IMR-90 (cell line): ENCODE measurements around the gene NCOA5. TPM values are rescaled to one million over a fixed set of nuclear protein-coding genes. Genes with fewer than 3 reads are reported as not detected.
A peak's percentile ranks its signal among the peaks of the same experiment; 100 is the strongest.

Experiments
- ATAC-seq: fragments of 200-7000 bp; cut with Tn5 transposase; 2 replicates; pipeline ENCODE4 v1.9.1; 2020; ENCODE audit warnings: low read depth, mild to moderate bottlenecking, moderate library complexity
- BruUV-seq: library from RNA; stranded (reverse); fragments of 400-500 nt; replicated peaks from 2 replicates; lab custom pipeline; 2021; lab: Mats Ljungman, UMichigan
- CTCF ChIA-PET: fragments of 300-600 bp; formaldehyde crosslinking; extraction: SDS; loops from one replicate; lab custom pipeline; 2021; ENCODE audit warnings: antibody characterized with exemption; lab: Yijun Ruan, JAX
- POLR2A ChIA-PET: fragments of 300-600 bp; sonication (Branson Sonifier 250); formaldehyde crosslinking; loops from one replicate; lab custom pipeline; 2022; ENCODE audit warnings: antibody characterized with exemption; ENCODE audit not compliant: unreplicated experiment; lab: Charles Lee
- DNase-seq: peaks from one replicate; pipeline ENCODE4 v3.0.0; 2013
- H2AFZ ChIP-seq: replicated peaks from 2 replicates; pipeline ENCODE3; 2013; ENCODE audit warnings: low read length, mild to moderate bottlenecking; ENCODE audit not compliant: poor library complexity
- H2AK5ac ChIP-seq: 2 replicates; pipeline ENCODE4 v1.6.1; 2013; ENCODE audit warnings: low read depth, low read length, inconsistent platforms
- H2AK9ac ChIP-seq: replicated peaks from 2 replicates; pipeline ENCODE3; 2013; ENCODE audit warnings: mild to moderate bottlenecking, low read depth, low read length, moderate library complexity; ENCODE audit not compliant: poor library complexity
- H2BK120ac ChIP-seq: 2 replicates; pipeline ENCODE4 v1.6.1; 2013; ENCODE audit warnings: low read depth, low read length, inconsistent platforms
- H2BK15ac ChIP-seq: 3 replicates; pipeline ENCODE4 v1.6.1; 2013; ENCODE audit warnings: low read depth, low read length, inconsistent platforms
- H2BK20ac ChIP-seq: 2 replicates; pipeline ENCODE4 v1.6.1; 2013; ENCODE audit warnings: low read depth, mild to moderate bottlenecking, inconsistent platforms, low read length, moderate library complexity
- H2BK5ac ChIP-seq: 2 replicates; pipeline ENCODE4 v1.6.1; 2013; ENCODE audit warnings: mild to moderate bottlenecking, low read depth, low read length, inconsistent platforms; ENCODE audit not compliant: poor library complexity, severe bottlenecking
- H3K14ac ChIP-seq: replicated peaks from 2 replicates; pipeline ENCODE4 v1.6.1; 2013; ENCODE audit warnings: low read depth, low read length, inconsistent platforms
- H3K18ac ChIP-seq: 2 replicates; pipeline ENCODE4 v1.6.1; 2013; ENCODE audit warnings: low read depth, low read length, control low read depth
- H3K23ac ChIP-seq: 2 replicates; pipeline ENCODE4 v1.6.1; 2013; ENCODE audit warnings: low read depth, low read length, inconsistent platforms
- H3K27ac ChIP-seq: 2 replicates; pipeline ENCODE4 v1.5.1; 2013; ENCODE audit warnings: mild to moderate bottlenecking, control low read depth, low read length; ENCODE audit not compliant: insufficient read depth
- H3K27me3 ChIP-seq: 2 replicates; pipeline ENCODE4 v1.6.1; 2013; ENCODE audit warnings: low read length; ENCODE audit not compliant: control insufficient read depth, insufficient read depth
- H3K36me3 ChIP-seq: 2 replicates; pipeline ENCODE4 v1.6.1; 2013; ENCODE audit warnings: low read length, mixed read lengths; ENCODE audit not compliant: control insufficient read depth, insufficient read depth
- H3K4ac ChIP-seq: 2 replicates; pipeline ENCODE4 v1.6.1; 2013; ENCODE audit warnings: low read depth, low read length, inconsistent platforms
- H3K4me1 ChIP-seq: 2 replicates; pipeline ENCODE4 v1.6.1; 2013; ENCODE audit warnings: low read length, mixed read lengths; ENCODE audit not compliant: control insufficient read depth, insufficient read depth
- H3K4me2 ChIP-seq: 2 replicates; pipeline ENCODE4 v1.6.1; 2013; ENCODE audit warnings: low read depth, mild to moderate bottlenecking, control low read depth, low read length, moderate library complexity
- H3K4me3 ChIP-seq: 2 replicates; pipeline ENCODE4 v1.5.1; 2013; ENCODE audit warnings: low read depth, mild to moderate bottlenecking, control low read depth, low read length, moderate library complexity; ENCODE audit not compliant: insufficient read depth
- H3K56ac ChIP-seq: 2 replicates; pipeline ENCODE4 v1.6.1; 2013; ENCODE audit warnings: low read length, inconsistent platforms; ENCODE audit not compliant: insufficient read depth; ENCODE audit errors: extremely low read depth
- H3K79me1 ChIP-seq, 2 experiments: 2 replicates each; pipeline ENCODE4 v1.6.1; 2013; ENCODE audit warnings: low read length in 2 of 2, inconsistent platforms in 1 of 2, low read depth in 1 of 2
- H3K9ac ChIP-seq: 2 replicates; pipeline ENCODE4 v1.6.1; 2013; ENCODE audit warnings: low read depth, low read length, control low read depth
- H3K9me1 ChIP-seq: 2 replicates; pipeline ENCODE4 v1.6.1; 2013; ENCODE audit warnings: low read length, inconsistent platforms; ENCODE audit not compliant: insufficient read depth
- H3K9me3 ChIP-seq: 2 replicates; pipeline ENCODE4 v1.6.1; 2013; ENCODE audit warnings: low read length; ENCODE audit not compliant: control insufficient read depth, insufficient read depth
- H4K20me1 ChIP-seq: 2 replicates; pipeline ENCODE4 v1.6.1; 2013; ENCODE audit warnings: low read length, inconsistent platforms; ENCODE audit not compliant: insufficient read depth
- H4K5ac ChIP-seq: 2 replicates; pipeline ENCODE4 v1.6.1; 2013; ENCODE audit warnings: mild to moderate bottlenecking, low read depth, low read length, control low read depth
- H4K8ac ChIP-seq, 2 experiments: 2 replicates each; pipeline ENCODE4 v1.6.1; 2013; ENCODE audit warnings: low read depth in 2 of 2, low read length in 2 of 2, control low read depth in 1 of 2, inconsistent platforms in 1 of 2
- H4K91ac ChIP-seq: 2 replicates; pipeline ENCODE4 v1.6.1; 2013; ENCODE audit warnings: low read depth, low read length, inconsistent platforms; ENCODE audit not compliant: insufficient read depth
- BHLHE40 ChIP-seq: fragments of 150-350 bp; IDR thresholded peaks from 2 replicates; pipeline ENCODE4 v1.6.1; 2016; ENCODE audit warnings: mild to moderate bottlenecking, low read depth, low read length
- CEBPB ChIP-seq: IDR thresholded peaks from 2 replicates; pipeline ENCODE4 v1.6.1; 2012; ENCODE audit warnings: low read depth, low read length, improper control_type of control experiment
- CHD1 ChIP-seq: IDR thresholded peaks from 2 replicates; pipeline ENCODE4 v1.6.1; 2012; ENCODE audit warnings: low read depth, low read length, improper control_type of control experiment
- CTCF ChIP-seq: conservative IDR thresholded peaks from 2 replicates; pipeline ENCODE4 v1.5.1; 2012; ENCODE audit warnings: mild to moderate bottlenecking, low read depth, low read length, improper control_type of control experiment
- ELK1 ChIP-seq: fragments of 150-350 bp; IDR thresholded peaks from 2 replicates; pipeline ENCODE4 v1.6.1; 2016; ENCODE audit warnings: low read depth, mild to moderate bottlenecking, low read length, moderate library complexity, borderline replicate concordance
- FOS ChIP-seq: fragments of 150-350 bp; IDR thresholded peaks from 2 replicates; pipeline ENCODE4 v1.6.1; 2016; ENCODE audit warnings: low read depth, low read length
- MAFK ChIP-seq: IDR thresholded peaks from 2 replicates; pipeline ENCODE4 v1.6.1; 2012; ENCODE audit warnings: low read depth, low read length, improper control_type of control experiment
- MAZ ChIP-seq: IDR thresholded peaks from 2 replicates; pipeline ENCODE4 v1.6.1; 2012; ENCODE audit warnings: low read depth, mild to moderate bottlenecking, low read length, improper control_type of control experiment, moderate library complexity, borderline replicate concordance
- NFE2L2 ChIP-seq: fragments of 150-350 bp; IDR thresholded peaks from 2 replicates; pipeline ENCODE4 v1.6.1; 2016; ENCODE audit warnings: low read depth, mild to moderate bottlenecking, low read length
- POLR2A ChIP-seq: IDR thresholded peaks from 2 replicates; pipeline ENCODE4 v1.6.1; 2012; ENCODE audit warnings: mild to moderate bottlenecking, low read depth, low read length
- RAD21 ChIP-seq: IDR thresholded peaks from 2 replicates; pipeline ENCODE4 v1.6.1; 2012; ENCODE audit warnings: low read length, improper control_type of control experiment
- RCOR1 ChIP-seq: IDR thresholded peaks from 2 replicates; pipeline ENCODE4 v1.6.1; 2012; ENCODE audit warnings: mild to moderate bottlenecking, low read length, improper control_type of control experiment; ENCODE audit not compliant: insufficient replicate concordance
- SMC3 ChIP-seq: fragments of 150-350 bp; IDR thresholded peaks from 2 replicates; pipeline ENCODE4 v1.6.1; 2016; ENCODE audit warnings: low read depth, mild to moderate bottlenecking, antibody characterized with exemption, low read length, moderate library complexity
- USF2 ChIP-seq: fragments of 150-350 bp; IDR thresholded peaks from 2 replicates; pipeline ENCODE4 v1.6.1; 2017; ENCODE audit warnings: mild to moderate bottlenecking, antibody characterized with exemption, low read length, low read depth
- WGBS, 2 experiments: methylation state at CpG; one replicate each; pipeline versions ENCODE4 v1.1.5 to v1.1.7; 2013; ENCODE audit warnings: missing lambda C conversion rate in 2 of 2; ENCODE audit not compliant: insufficient read length in 1 of 2; ENCODE audit errors: extremely low coverage in 2 of 2; 5-methylcytosine and 5-hydroxymethylcytosine counted together
- dilution Hi-C: fragments of 300-500 bp; cut with HindIII; formaldehyde crosslinking; loops from one replicate; pipeline ENCODE4 v1.14.3; 2018; ENCODE audit warnings: low sequenced_read_pairs; ENCODE audit not compliant: unreplicated experiment
- in situ Hi-C: fragments of 300-500 bp; cut with MboI; formaldehyde crosslinking; loops from 3 replicates; pipeline ENCODE4 v1.14.3; 2019; ENCODE audit warnings: low sequenced_read_pairs, inconsistent platforms, mixed read lengths
- intact Hi-C: fragments of 100-400 bp; cut with micrococcal nuclease; formaldehyde crosslinking; loops from 2 replicates; pipeline ENCODE4 v1.10.0; 2022
- polyA plus RNA-seq, 3 experiments: library from polyadenylated mRNA; depleted of rRNA; stranded (reverse); fragments of >200 nt; gene quantifications; 2 replicates each; pipeline ENCODE4 v1.2.3, GENCODE V29; 2012; ENCODE audit warnings: low replicate concordance in 1 of 3
- total RNA-seq: library from RNA; depleted of rRNA; stranded (reverse); fragments of >200 nt; gene quantifications from 2 replicates; pipeline ENCODE4 v1.2.3, GENCODE V29; 2012

The NCOA5 gene
- total and polyA plus RNA-seq, 2 of the 4 experiments (the other 2 are of a cell fraction) = 17.4 to 20.6 TPM

DNA sequence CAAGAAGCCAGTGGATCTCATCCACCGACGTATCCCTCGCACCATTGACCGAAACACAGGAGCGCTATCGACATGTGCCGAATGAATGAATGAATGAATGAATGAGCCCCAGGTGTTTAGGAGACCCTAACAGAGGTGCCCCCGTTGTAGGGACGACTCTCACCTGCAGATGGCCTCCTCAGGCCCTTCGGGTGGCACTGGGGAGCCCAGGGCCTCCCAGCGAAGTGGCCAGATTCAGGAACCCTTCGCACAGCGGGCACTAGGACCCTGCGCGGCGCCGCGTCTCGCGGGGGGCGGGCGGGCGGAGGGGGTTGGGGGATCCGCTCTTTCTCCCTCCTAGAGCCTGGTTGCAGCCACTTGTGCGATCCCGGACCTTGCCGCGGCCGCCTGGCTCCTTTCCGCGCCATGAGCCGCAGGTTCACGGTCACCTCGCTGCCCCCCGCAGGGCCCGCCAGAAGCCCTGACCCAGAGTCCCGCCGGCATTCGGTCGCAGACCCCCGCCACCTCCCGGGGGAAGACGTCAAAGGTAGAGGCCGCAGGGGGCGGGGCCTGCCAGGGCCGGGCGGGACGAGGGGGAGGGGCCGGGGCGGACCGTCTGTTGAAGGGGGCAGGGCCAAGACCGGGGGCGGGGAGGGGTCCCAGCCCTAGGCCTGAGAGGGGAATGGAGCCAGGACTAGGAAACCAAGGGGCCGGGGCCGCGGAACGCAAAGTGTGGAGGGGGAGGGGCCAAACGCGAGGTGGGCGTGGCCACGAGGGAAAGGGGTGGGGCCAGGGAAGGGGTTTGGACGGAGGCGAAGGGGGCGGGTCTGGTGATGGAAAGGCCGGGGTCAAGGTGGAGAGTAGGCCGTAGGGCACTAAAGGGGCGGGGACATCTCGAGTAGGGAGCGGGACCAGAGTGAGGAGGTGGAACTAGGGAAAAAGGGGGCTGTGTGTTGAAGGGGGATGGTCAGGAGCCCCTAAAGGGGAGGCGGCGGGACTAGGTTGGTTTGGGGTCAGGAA, 68.1 kb downstream of the NCOA5 start:
- Histone ChIP-seq H2BK15ac (no peak overlapping the region), H3K4me2 (peak overlapping the region; percentile 62; the same call in 1 of the 2 replicates), H4K91ac (no peak overlapping the region), H3K36me3 (no peaks in the 10 kb centered on the region), H3K9ac (no peak overlapping the region), H3K18ac (no peak overlapping the region), H2AK5ac (no peak overlapping the region), H2BK120ac (no peak overlapping the region), H4K8ac (no peak overlapping the region), H3K14ac (no peak overlapping the region), H3K56ac (no peak overlapping the region), H4K20me1 (no peaks in the 10 kb centered on the region; the same call in 1 of the 2 replicates), H3K4me3 (peak overlapping the region; percentile 49), H3K27me3 (peaks cover 40% of the 10 kb centered on the region), H3K9me3 (no peaks in the 10 kb centered on the region), H2AFZ (peak overlapping the region; percentile 81), H3K79me1 (no peaks in the 10 kb centered on the region), H3K23ac (no peak overlapping the region), H3K4ac (no peak overlapping the region), H2BK20ac (no peak overlapping the region), H3K27ac (no peak overlapping the region), H2AK9ac (no peak overlapping the region), H4K5ac (no peak overlapping the region), H3K9me1 (no peaks in the 10 kb centered on the region), H3K4me1 (no peaks in the 10 kb centered on the region), H2BK5ac (no peak overlapping the region)
- DNase-seq (no peak), ATAC-seq (peak; percentile 72)
- WGBS, 2 experiments = 21% methylated on average over 30 of the region's 71 CpGs; no CpG with 5 or more reads in 1 of the 2 experiments
- dilution Hi-C loops (no loop called here), in situ Hi-C loops (no loop called here), intact Hi-C loops (loop anchor here (5.0 kb wide), 2 partner anchors 36 to 66 kb away; partner anchors contain the start of gene NCOA5)
- CTCF ChIA-PET = no interaction called here
- no TSS peak for BruUV-seq
- POLR2A ChIA-PET = no interaction called here
- TF ChIP-seq ELK1 (no peak), NFE2L2 (no peak), RCOR1 (no peak), USF2 (no peak), BHLHE40 (no peak), POLR2A (no peak), SMC3 (no peak), MAZ (no peak; the same call in 1 of the 2 replicates), MAFK (no peak), CEBPB (no peak), CTCF (no peak), RAD21 (no peak), FOS (no peak), CHD1 (no peak)
